Keratinocyte (primary cell): Measurements from ENCODE around the gene PRSS12.

Experiments used
- CTCF ChIP-seq, 3 experiments: IDR thresholded peaks in 1 of 3; conservative IDR thresholded peaks in 1 of 3; optimal IDR thresholded peaks in 1 of 3; 2 replicates in 2 of 3; 3 replicates in 1 of 3; pipeline versions ENCODE3 to v1.5.1; 2011; ENCODE audit warnings: low read length in 3 of 3, mild to moderate bottlenecking in 3 of 3, moderate library complexity in 2 of 3, control low read depth in 1 of 3, inconsistent platforms in 1 of 3; ENCODE audit not compliant: insufficient read depth in 2 of 3; ENCODE audit errors: extremely low read depth in 1 of 3
- EZH2 ChIP-seq: IDR thresholded peaks from one replicate; pipeline ENCODE4 v1.6.1; 2012; ENCODE audit warnings: inconsistent platforms, mild to moderate bottlenecking, low read length, moderate library complexity

GRCh38 chr4:118353534-118354030 is 779 bp upstream of the PRSS12 start:
- no peak for TF ChIP-seq EZH2
- no peak for TF ChIP-seq CTCF (optimal IDR thresholded peaks at IDR 0.05 in 1 of 3, IDR thresholded peaks at IDR 0.05 in 1 of 3, conservative IDR thresholded peaks at IDR 0.05 in 1 of 3; ENCODE audit: extremely low read depth in 1 of 3, insufficient read depth in 2 of 3, low read length in 3 of 3)
